ENCODE measurements around the gene PCDHA4.
"Not testable (repeated sequence)": the region's sequence is repeated elsewhere in the genome, so short reads cannot be mapped to it uniquely, and the experiment has no call there.

Gene PCDHA4

DNA sequence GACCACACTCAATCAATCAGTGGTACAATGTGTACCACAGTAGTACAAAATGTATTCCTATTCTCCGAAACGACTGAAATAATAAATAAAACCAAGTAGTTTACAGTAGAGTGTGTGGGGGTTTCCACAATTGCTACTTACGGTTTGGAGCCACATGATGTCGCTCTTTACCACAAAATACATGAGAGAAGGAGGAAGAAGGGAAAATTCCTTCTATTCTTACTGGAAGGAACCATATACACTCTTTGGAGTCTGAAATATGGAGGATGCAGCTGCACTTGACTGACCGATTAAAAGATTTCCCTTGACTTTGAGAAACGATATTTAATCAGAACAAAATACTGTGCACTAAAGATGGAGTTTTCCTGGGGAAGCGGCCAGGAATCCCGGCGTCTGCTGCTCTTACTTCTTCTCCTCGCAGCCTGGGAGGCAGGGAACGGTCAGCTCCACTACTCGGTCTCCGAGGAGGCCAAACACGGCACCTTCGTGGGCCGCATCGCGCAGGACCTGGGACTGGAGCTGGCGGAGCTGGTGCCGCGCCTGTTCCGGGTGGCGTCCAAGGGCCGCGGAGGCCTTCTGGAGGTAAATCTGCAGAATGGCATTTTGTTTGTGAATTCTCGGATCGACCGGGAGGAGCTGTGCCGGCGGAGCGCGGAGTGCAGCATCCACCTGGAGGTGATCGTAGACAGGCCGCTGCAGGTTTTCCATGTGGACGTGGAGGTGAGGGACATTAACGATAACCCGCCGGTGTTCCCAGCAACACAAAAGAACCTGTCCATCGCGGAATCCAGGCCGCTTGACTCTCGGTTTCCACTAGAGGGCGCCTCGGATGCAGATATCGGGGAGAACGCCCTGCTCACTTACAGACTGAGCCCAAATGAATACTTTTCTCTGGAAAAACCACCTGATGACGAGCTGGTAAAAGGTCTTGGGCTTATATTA is at the start of gene PCDHA4:
TSS of gene PCDHA4 (plus strand) at position 235 of the 942 bp plus-strand sequence.
- H3K27ac ChIP-seq (ENCODE audit: low read length), result no peak within 1 kb of the TSS
- H3K4me1 ChIP-seq (ENCODE audit: control insufficient read depth, insufficient read depth, low read length), result no peaks in the 10 kb centered on the region
- H3K4me3 ChIP-seq (ENCODE audit: low read length in 2 of 2), result peak within 1 kb of the TSS; percentile 46 to 55
- H3K9me3 ChIP-seq (ENCODE audit: control insufficient read depth in 2 of 2, low read length in 2 of 2), result peaks cover 2 to 13% of the 10 kb centered on the region in 2 donors
- H3K27me3 ChIP-seq (ENCODE audit: control insufficient read depth in 1 of 2, insufficient read depth in 2 of 2, low read length in 2 of 2), result peaks cover 3 to 13% of the 10 kb centered on the region in 2 donors
- H3K36me3 ChIP-seq (ENCODE audit: control insufficient read depth in 2 of 2, insufficient read depth in 2 of 2, low read length in 2 of 2), result no peaks in the 10 kb centered on the region
- no peak within 1 kb of the TSS for H3K9ac ChIP-seq (ENCODE audit: low read length in 2 of 2)

DNA sequence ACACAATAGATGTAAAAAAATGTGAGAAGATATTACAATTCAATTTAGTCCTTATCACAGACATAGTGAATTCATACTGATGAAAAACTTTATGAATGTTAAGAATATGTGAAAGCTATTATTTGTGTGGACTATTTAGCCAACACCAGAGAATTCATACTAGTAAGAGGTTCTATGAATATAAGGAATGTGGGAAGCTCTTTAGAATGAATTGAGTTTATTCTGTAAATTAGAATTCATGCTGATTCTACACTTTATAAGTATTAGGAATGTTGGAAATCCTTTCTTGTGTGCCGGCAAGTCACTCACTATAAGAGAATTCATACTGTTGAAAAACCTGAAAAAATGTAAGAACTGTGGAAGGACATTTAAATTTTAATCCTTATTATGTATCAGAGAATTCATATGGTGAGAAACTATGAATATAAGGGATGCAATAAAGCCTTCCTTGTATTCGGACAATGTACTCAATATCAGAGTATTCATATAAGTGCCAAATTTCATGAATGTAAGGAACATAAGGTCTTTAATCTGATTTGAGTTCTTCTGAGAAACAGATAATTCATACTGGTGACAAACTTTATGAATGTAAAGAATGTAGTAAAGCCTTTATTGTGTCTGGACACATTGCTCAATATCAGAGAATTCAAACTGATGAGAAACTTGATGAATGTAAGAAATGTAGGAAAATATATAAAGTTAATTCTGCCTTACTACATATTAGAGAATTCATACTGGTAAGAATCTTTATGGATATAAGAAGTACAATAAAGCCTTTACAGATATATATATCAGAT is 42.5 kb upstream of the PCDHA4 start:
- peaks cover 39 to 57% of the 10 kb centered on the region in 2 donors for H3K9me3 ChIP-seq (ENCODE audit: control insufficient read depth in 2 of 2, low read length in 2 of 2)

DNA sequence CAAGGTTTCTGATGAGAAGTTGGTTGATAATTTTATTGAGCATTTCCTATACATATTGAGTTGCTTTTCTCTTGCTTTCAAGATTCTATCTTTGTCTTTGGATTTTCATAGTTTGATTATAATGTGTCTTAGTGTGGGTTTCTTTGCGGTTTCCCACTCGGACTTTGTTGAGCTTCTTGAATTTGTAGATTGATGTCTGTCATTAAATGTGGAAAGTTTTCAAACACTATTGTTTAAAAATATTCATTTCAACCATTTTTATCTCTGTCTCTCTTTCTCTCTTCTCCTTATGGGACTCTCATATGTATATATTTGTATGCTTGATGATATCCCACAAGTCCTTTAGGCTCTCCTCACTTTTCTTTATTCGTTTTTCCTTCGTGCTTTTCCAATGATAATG is 39.4 kb upstream of the PCDHA4 start:
- H3K4me3 ChIP-seq (ENCODE audit: low read length in 2 of 2), result no peak overlapping the region
- H3K27me3 ChIP-seq (ENCODE audit: control insufficient read depth in 1 of 2, insufficient read depth in 2 of 2, low read length in 2 of 2), result no peaks in the 10 kb centered on the region
- H3K36me3 ChIP-seq (ENCODE audit: control insufficient read depth in 2 of 2, insufficient read depth in 2 of 2, low read length in 2 of 2), result no peaks in the 10 kb centered on the region
- no peaks in the 10 kb centered on the region for H3K4me1 ChIP-seq (ENCODE audit: control insufficient read depth, insufficient read depth, low read length)
- H3K9ac ChIP-seq (ENCODE audit: low read length in 2 of 2), result no peak overlapping the region
- no peak overlapping the region for H3K27ac ChIP-seq (ENCODE audit: low read length)
- H3K9me3 ChIP-seq (ENCODE audit: control insufficient read depth in 2 of 2, low read length in 2 of 2), result peaks cover 32 to 55% of the 10 kb centered on the region in 2 donors

More for the DNA sequence above, 42.5 kb upstream of the PCDHA4 start:
- Histone ChIP-seq H3K36me3 (ENCODE audit: control insufficient read depth in 2 of 2, insufficient read depth in 2 of 2, low read length in 2 of 2) (no peaks in the 10 kb centered on the region), H3K4me3 (ENCODE audit: low read length in 2 of 2) (no peak overlapping the region), H3K4me1 (ENCODE audit: control insufficient read depth, insufficient read depth, low read length) (no peaks in the 10 kb centered on the region), H3K9ac (ENCODE audit: low read length in 2 of 2) (no peak overlapping the region), H3K27me3 (ENCODE audit: control insufficient read depth in 1 of 2, insufficient read depth in 2 of 2, low read length in 2 of 2) (no peaks in the 10 kb centered on the region), H3K27ac (ENCODE audit: low read length) (no peak overlapping the region)

GRCh38 chr5:140780512-140780911 is 26.4 kb upstream of the PCDHA4 start:
- Histone ChIP-seq H3K9ac (ENCODE audit: low read length in 2 of 2) (no peak overlapping the region), H3K9me3 (ENCODE audit: control insufficient read depth in 2 of 2, low read length in 2 of 2) (peaks cover 8 to 21% of the 10 kb centered on the region in 2 donors), H3K4me3 (ENCODE audit: low read length in 2 of 2) (no peak overlapping the region), H3K27ac (ENCODE audit: low read length) (no peak overlapping the region), H3K4me1 (ENCODE audit: control insufficient read depth, insufficient read depth, low read length) (no peaks in the 10 kb centered on the region), H3K27me3 (ENCODE audit: control insufficient read depth in 1 of 2, insufficient read depth in 2 of 2, low read length in 2 of 2) (peaks cover 0 to 2% of the 10 kb centered on the region in 2 donors), H3K36me3 (ENCODE audit: control insufficient read depth in 2 of 2, insufficient read depth in 2 of 2, low read length in 2 of 2) (no peaks in the 10 kb centered on the region)

GRCh38 chr5:140785905-140786686 is 20.8 kb upstream of the PCDHA4 start, which contains the start of gene PCDHA1:
Gene PCDHA1 (plus strand): TSS chr5:140786140.
- Histone ChIP-seq H3K9ac (ENCODE audit: low read length in 2 of 2) (no peak within 1 kb of the TSS), H3K9me3 (ENCODE audit: control insufficient read depth in 2 of 2, low read length in 2 of 2) (peaks cover 23 to 24% of the 10 kb centered on the region in 2 donors), H3K36me3 (ENCODE audit: control insufficient read depth in 2 of 2, insufficient read depth in 2 of 2, low read length in 2 of 2) (no peaks in the 10 kb centered on the region), H3K27ac (ENCODE audit: low read length) (no peak within 1 kb of the TSS), H3K4me3 (ENCODE audit: low read length in 2 of 2) (no peak within 1 kb of the TSS), H3K27me3 (ENCODE audit: control insufficient read depth in 1 of 2, insufficient read depth in 2 of 2, low read length in 2 of 2) (peaks cover 13 to 22% of the 10 kb centered on the region in 2 donors), H3K4me1 (ENCODE audit: control insufficient read depth, insufficient read depth, low read length) (no peaks in the 10 kb centered on the region)

GRCh38 chr5:140787422-140787821 is 19.4 kb upstream of the PCDHA4 start:
- H3K9me3 ChIP-seq (ENCODE audit: control insufficient read depth in 2 of 2, low read length in 2 of 2), result peaks cover 20% of the 10 kb centered on the region in 2 donors
- peaks cover 13 to 22% of the 10 kb centered on the region in 2 donors for H3K27me3 ChIP-seq (ENCODE audit: control insufficient read depth in 1 of 2, insufficient read depth in 2 of 2, low read length in 2 of 2)
- H3K4me3 ChIP-seq (ENCODE audit: low read length in 2 of 2); H3K36me3 ChIP-seq (ENCODE audit: control insufficient read depth in 2 of 2, insufficient read depth in 2 of 2, low read length in 2 of 2); H3K9ac ChIP-seq (ENCODE audit: low read length in 2 of 2); H3K27ac ChIP-seq (ENCODE audit: low read length); H3K4me1 ChIP-seq (ENCODE audit: control insufficient read depth, insufficient read depth, low read length): not testable (repeated sequence)

DNA sequence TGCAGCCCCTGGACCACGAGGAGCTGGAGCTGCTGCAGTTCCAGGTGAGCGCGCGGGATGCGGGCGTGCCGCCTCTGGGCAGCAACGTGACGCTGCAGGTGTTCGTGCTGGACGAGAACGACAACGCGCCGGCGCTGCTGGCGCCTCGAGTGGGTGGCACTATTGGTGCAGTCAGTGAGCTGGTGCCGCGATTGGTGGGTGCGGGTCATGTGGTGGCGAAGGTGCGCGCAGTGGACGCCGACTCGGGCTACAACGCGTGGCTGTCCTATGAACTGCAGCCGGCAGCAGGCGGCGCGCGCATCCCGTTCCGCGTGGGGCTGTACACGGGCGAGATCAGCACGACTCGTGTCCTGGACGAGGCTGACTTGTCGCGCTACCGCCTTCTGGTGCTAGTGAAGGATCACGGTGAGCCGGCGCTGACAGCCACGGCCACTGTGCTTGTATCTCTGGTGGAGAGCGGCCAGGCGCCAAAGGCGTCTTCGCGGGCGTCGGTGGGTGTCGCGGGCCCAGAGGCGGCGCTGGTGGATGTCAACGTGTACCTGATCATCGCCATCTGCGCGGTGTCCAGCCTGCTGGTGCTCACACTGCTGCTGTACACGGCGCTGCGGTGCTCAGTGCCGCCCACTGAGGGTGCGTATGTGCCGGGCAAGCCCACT is 18.9 kb upstream of the PCDHA4 start:
- not testable (repeated sequence) for H3K27ac ChIP-seq (ENCODE audit: low read length); H3K4me1 ChIP-seq (ENCODE audit: control insufficient read depth, insufficient read depth, low read length); H3K36me3 ChIP-seq (ENCODE audit: control insufficient read depth in 2 of 2, insufficient read depth in 2 of 2, low read length in 2 of 2); H3K4me3 ChIP-seq (ENCODE audit: low read length in 2 of 2); H3K9ac ChIP-seq (ENCODE audit: low read length in 2 of 2)
- H3K9me3 ChIP-seq (ENCODE audit: control insufficient read depth in 2 of 2, low read length in 2 of 2), result peaks cover 20 to 21% of the 10 kb centered on the region in 2 donors
- H3K27me3 ChIP-seq (ENCODE audit: control insufficient read depth in 1 of 2, insufficient read depth in 2 of 2, low read length in 2 of 2), result peaks cover 12 to 22% of the 10 kb centered on the region in 2 donors

DNA sequence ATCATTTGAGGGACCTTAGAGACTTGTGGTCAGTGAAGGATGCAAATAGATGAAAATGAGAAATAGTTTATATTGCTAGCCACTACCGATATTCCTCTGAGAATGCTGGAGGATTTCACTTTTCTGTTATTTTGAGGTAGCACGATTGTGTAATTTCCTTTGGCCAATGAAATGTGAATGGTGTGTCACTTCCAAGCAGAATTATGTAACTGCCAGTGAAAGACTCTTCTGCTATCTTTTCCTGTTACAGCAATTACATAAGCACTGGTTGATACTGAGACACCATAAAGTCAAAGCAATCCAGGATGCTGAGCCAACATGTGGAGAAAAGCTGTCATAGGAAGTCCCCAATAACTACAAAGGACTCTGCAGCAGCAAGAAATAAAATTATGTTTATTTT is 15.8 kb upstream of the PCDHA4 start:
- Histone ChIP-seq H3K36me3 (ENCODE audit: control insufficient read depth in 2 of 2, insufficient read depth in 2 of 2, low read length in 2 of 2) (no peaks in the 10 kb centered on the region), H3K9ac (ENCODE audit: low read length in 2 of 2) (no peak overlapping the region), H3K9me3 (ENCODE audit: control insufficient read depth in 2 of 2, low read length in 2 of 2) (peaks cover 21 to 29% of the 10 kb centered on the region in 2 donors), H3K27me3 (ENCODE audit: control insufficient read depth in 1 of 2, insufficient read depth in 2 of 2, low read length in 2 of 2) (peaks cover 11 to 40% of the 10 kb centered on the region in 2 donors), H3K4me3 (ENCODE audit: low read length in 2 of 2) (no peak overlapping the region), H3K4me1 (ENCODE audit: control insufficient read depth, insufficient read depth, low read length) (no peaks in the 10 kb centered on the region), H3K27ac (ENCODE audit: low read length) (no peak overlapping the region)

- H3K27me3 ChIP-seq (ENCODE audit: control insufficient read depth in 1 of 2, insufficient read depth in 2 of 2, low read length in 2 of 2), result peaks cover 3 to 25% of the 10 kb centered on the region in 2 donors
- H3K36me3 ChIP-seq (ENCODE audit: control insufficient read depth in 2 of 2, insufficient read depth in 2 of 2, low read length in 2 of 2), result no peaks in the 10 kb centered on the region
- H3K9ac ChIP-seq (ENCODE audit: low read length in 2 of 2), result no peak within 1 kb of the TSS
- H3K9me3 ChIP-seq (ENCODE audit: control insufficient read depth in 2 of 2, low read length in 2 of 2), result peaks cover 14 to 19% of the 10 kb centered on the region in 2 donors
- H3K4me3 ChIP-seq (ENCODE audit: low read length in 2 of 2), result no peak within 1 kb of the TSS
- H3K4me1 ChIP-seq (ENCODE audit: control insufficient read depth, insufficient read depth, low read length), result no peaks in the 10 kb centered on the region
- H3K27ac ChIP-seq (ENCODE audit: low read length), result no peak within 1 kb of the TSS
Observed at GRCh38 chr5:140794595-140795258, 12.1 kb upstream of the PCDHA4 start, which contains the start of gene PCDHA2. Gene PCDHA2 (plus strand): TSS chr5:140794852.
